Fibroblast of gingiva (primary cell): Measurements from ENCODE around the gene BIN1.

Experiments
- DNase-seq: peaks from one replicate; pipeline ENCODE4 v3.0.0-alpha.2; 2011; ENCODE audit warnings: low read depth

Gene BIN1

DNA sequence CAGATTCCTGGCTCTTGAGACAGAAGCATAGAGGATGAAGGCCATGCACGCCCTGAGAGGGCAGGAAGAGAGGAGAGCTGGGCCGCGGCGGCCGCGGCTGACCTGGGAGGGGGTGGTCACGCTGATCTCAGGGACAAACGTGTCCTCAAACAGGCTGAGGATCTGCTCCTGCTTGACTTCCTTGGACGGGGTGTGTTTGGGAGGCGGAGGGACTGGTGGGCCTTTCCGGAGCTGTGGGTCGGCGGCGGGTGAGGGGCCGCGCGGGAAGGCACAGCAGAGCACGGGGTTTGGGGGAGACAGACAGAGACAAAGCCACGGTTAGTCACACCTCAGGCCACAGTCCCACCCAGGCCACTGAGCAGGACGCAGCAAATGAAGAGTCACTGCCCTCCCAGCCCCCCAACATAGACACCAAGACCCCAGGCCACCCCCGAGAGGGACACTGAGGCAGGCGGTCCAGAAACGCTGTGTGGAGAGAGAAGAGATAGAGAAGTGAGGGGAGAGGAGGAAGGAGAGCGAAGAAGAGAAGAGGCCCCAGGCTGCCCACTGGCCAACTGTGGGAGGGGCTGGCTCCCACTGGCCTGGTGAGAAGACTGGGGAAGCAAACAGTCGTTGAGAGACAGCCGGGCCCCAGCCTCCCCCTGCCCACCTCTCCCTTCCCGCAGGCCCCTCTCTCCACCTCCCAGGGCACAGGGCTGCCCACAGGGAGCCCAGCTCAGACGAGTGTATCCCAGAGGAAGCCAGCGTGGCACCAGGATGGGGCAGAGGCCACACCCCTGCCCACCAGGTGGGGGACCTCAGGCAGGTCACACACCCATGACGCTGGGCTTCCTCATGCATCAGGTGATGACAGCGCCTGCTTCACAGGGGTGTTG, 49.3 kb downstream of the BIN1 start:
- DNase-seq, result no peak

DNA sequence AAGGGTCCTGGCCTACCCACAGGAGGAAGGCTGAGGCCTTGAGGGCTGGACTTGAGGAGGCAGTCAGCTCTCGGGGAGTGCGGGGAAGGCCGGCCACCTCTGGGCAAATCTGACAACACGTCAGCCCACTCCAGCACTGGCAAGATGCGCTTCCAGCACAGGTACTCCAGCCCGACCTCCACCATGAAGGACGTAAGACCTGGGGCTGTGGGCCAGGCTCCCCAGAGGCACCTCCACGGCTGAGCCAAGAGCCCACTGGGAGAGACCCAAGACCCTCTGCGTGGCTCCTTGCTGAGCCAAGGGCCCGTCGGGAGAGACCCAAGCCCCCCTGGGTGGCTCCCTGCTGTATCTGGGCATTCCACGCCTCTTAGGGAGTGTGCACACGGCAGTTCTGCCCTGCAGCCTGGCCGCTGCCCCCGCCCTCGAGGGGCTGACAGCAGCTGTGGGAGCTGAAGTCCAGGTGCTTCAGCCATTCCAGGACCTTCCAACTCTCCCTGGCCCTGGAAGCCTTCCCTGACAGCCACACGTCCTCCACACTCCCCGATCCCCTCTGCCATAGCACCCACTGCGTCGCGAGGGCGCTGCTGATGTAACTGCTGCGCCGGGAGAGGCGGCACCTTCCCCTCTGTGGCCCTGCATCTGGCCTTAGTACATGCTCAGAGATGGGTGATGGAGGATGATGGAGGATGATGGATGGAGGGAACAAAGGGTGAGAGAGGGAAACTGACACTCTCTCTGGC, 50.2 kb downstream of the BIN1 start:
- no peak for DNase-seq

DNA sequence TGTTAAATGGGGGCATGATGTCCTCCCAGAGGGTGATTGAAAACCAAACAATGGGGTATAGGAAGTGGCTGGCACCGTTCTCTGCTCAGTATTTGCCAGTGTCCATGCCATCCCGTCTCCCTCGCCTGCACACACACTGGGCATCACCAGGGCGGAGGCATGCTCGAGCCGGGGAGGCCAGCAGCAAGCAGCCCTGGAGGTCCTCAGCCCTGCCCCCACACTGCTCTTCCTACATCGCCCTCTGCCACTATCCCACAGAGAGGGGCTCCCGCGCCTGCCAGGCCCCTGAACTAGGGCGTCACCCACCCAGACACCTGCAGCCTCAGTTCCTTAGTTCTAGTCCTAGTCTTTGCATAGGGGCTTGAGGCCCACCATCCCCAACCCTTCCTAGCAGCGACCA, 50.9 kb downstream of the BIN1 start:
- no peak for DNase-seq

DNA sequence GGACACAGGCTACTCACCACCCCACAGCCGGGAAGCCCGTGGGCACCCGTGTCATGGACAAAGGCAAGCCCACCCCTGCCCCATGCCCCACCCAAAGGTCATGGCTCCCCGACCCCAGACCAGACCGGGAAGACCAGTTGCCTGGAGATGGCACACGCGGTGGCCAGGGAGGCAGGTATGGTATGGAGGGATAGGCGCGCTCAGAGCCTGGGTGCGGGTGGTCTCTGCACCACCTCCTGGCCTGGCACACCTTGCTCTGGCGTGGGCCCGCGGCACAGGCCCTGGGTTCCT, 51.2 kb downstream of the BIN1 start:
- no peak for DNase-seq

DNA sequence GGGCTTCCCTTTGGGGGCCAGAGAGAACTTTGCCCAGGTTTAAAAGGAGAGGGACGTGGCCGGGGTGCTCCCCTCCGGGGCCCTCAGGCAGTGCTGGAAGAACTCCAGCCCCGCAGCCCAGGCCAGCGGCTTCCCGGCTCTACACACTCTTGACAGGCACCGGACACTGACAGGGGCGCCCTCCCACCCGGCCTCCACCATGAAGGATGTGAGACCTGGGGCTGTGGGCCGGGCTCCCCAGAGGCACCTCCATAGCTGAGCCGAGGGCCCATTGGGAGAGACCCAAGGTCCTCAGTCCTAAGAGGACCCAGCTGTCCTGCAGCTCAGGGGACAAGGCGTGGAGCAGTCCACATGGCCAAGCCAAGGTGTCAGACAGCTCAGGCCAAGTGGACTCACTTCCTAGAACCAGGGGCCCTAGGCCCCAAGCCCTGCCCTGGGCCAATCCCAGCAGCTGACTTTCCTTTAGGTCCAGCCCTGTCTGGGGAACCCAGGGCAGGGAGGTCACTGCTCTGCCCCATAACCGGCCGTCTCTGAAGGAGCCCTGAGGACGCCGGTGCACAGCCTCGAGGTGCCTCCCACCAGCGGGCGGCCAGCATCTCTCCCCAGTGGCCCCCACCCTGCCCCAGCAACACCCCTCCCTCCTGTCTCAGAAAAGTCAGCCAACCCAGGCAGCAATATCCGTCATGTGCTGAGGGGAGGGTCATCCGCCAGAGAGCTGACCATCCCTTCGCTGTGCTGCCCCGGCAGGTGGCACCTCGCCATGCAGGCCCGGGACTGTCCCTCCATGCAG, 51.8 kb downstream of the BIN1 start:
- DNase-seq, result no peak

DNA sequence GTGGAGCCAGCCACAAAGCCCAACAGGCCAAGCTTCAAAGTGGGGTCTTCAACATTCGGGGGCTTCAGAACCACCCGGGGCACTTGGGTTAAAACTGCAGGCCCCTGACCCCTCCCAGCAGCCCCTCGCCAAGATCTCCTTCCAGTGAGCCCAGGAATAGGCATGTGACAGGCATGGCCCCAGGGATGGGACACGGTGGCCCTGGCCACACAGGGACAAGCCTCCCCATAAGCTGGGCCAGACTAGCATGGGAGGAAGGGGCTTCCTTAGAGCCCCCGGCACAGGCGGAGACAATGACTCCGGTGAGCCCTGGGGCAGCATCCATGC, 52.4 kb downstream of the BIN1 start:
- no peak for DNase-seq

DNA sequence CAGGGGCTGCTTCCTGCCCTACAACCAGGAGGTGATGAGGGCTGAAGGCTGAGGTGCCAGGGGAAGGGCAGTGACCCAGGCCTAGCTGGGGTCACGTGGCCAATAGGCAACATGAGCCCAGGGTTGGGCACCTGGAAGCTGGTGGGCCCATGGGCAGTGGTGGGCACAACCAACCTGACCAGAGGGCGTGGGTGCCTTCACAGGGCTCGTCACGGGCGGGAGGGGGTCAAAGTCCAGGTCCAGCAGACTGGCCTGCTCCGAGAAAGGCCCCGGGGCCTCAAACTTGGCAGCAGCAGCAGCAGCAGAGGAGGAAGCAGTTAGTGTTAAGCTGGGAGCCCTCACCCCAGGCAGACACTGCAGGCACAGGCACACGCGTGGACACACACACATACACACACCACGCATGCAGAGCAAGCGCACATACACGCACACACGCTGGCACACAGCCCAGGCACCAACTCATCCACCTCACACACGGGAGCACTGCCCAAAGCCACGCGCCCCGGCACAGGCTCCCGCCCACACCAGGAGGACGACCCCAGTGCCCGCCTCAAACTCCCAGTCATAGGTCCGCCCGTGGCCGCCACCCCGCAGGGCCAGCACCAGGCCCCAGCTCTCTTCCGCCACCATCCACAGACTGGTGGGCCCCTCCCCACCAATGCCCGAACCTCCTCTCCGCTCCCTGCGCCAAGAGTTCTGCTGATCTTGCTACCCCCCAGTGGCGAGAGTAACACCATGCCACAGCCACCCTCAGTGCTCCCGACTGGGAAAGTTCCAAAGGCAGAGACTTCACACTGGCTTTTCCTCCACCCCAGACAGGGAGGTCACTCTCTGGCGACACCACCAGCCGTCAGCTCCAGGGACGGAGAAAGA, 53.0 kb downstream of the BIN1 start:
- peak; percentile 22 for DNase-seq

DNA sequence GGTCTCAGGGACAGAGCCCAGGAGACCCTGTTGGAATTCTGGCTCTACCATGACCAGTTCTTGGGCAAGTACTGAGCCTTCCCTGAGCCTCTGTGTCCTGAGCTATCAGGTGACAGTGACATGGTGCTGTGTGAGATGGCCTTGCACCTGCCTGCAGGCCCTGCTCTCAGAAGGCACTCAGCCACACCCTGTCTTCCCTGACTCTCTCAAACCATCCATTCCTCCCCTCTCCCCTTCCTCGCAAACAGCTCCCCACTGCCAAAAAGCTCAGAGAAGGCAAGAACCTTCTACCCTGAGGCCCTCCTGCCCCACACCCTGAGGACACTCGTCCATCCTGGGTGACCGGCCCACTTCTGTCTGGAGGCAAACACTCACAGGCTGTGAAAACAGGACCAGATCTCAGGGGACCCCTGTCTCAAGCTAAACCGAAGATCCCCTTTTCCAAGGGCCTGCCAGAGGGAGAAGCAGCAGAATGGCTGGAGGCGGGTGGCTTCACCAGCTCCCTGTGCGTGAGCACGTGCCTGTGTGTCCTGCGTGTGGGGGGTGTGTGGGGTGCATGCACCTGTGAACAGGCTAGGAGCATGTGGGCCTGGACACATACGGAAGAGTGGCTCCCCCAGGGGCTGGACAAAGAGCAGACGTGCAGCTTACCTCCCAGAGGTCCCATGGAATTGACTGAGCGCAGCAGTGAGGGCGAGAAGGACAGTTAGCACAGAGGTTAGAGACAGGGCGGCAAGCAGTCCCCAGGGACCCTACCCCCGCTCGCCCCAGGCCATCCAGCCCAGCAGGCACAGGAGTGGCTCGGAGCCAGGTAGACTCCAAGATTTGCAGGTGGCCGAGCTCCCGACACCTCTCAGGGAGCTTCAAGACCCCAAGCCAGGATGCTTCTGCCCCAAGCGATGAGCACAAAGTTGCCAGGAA, 53.9 kb downstream of the BIN1 start:
- no peak for DNase-seq

DNA sequence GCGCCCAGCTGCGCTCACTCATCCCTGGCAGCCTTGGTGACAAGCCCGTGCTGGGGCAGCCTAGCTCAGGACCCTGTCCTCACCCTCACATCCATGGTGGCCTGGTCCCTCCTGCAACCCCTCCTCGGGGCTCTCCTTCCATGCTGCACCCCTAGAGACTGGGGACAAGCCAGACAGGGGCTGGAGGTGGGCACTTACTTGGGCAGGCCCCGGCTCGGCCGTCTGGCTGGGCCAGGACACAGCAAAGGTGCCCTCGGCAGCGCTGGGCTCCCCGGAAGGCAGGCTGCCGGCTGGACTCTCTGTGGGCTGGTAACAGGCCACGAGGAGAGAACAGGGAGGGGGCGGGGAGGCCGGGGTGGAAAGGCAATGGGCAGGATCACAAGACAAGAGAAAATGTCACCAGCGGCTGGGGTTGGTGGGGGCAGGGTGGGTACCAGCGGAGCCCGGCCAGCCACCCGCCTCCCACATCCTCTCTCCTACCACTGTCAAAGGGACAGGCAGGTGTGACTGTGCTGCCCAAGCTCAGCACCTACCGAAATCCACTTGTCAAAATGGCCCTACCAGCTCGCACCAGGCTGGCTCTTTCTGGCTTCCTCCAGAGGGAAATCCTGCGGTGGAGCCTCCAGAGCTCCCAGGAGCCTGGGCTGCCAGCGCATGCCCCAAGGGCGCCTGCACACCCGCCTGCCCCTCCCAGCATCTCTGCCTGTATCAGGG, 54.7 kb downstream of the BIN1 start:
- DNase-seq, result no peak

DNA sequence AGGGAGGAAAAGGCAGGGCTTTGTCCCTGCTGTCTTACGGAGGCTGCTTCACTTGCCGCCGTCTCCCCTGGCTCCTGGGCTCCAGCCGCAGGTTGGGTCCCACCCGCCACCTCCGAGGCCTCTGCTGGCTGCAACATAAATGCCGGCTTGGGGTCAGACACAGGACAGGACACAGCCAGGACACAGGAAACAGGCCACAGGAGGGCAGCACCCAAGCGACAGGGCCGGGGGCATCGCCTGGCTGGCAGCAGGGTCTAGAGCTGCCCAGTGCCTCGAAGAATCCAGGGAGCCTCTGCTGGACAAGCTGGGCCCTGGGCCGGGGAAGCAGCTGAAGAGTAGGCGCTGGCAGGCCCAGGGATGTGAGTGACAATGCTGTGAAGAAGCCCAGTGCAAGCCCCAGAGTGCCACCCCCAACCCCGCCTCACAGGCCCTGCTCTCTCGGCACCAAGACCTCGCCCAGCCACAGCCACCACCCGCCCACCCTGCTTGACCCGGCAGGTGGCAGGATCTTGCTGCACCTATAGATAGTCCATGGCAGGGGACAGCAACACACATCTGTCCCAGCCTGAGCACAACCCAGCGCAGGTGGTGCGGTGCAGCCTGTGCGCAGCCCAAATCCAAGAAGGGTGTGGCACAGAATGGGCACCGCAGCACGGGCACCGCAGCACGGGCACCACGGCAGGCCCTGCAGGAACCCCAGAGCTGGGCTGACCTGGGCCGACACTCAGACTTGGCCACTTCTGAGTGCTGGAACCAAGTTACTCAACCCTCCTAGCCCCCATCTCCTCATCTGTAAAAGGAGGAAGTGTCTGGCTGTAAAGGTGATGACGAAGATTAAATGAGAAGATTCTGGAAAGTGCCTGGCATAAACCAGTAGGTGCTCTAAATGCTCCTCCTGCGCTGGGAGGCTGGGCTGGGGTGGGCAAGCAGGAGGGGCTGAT, 55.6 kb downstream of the BIN1 start:
- no peak for DNase-seq

DNA sequence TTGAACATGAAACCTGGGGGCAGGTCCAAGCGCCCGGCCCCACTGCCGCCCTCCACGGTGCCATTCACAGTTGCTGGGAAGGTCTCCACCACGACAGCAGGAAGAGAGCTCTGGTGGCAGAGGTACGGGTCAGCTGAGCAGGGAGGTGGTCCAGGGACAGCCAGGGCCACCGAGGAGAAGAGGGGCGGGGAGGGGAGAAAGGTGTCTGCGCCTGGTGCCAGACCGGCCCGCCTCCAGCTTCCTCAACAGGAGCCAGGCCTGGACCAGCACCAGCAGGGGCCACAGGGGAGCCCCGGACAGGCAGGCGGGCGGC, 56.2 kb downstream of the BIN1 start:
- DNase-seq, result no peak

DNA sequence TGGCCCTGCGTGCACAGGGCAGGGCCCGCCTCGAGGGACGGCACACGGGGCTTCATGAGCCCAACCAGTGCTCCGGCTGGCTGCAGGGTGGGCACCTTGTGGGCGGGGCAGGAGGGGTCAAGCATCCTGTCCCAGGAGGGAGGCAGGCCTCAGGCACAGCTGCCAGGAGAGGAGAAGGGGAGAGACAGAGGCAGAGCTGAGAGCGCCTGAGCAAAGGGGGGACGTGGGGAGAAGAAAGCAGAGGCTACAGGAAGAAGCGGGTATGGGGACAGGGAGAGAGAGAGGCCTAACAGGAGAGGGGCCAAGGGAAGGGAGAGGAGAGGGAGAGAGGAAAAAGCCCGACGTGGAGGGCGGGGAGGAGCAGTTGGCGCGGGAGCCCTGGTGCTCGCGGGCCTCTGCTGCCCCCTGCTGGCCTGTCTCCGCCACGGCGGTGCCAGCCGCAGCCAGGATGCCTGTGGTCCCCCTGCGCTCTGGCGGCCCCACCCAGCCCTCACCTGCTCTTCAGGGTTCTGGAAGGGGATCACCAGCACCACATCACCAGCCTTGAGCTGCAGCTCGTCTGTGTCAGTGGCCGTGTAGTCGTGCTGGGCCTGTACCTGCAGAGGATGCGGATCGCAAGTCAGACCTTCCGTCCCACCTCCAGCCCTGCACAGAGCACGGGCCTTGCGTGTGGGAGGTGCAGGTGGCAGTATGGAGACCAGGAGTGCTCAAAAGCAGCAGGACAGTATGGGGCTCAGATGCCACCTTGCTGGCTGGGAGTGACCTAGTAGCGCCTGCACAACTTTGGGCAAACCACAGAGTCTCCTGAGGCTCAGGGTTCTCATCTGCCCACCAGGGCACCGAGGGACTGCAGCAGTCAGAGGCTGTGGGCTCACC, 56.8 kb downstream of the BIN1 start:
- DNase-seq, result peak; percentile 39

DNA sequence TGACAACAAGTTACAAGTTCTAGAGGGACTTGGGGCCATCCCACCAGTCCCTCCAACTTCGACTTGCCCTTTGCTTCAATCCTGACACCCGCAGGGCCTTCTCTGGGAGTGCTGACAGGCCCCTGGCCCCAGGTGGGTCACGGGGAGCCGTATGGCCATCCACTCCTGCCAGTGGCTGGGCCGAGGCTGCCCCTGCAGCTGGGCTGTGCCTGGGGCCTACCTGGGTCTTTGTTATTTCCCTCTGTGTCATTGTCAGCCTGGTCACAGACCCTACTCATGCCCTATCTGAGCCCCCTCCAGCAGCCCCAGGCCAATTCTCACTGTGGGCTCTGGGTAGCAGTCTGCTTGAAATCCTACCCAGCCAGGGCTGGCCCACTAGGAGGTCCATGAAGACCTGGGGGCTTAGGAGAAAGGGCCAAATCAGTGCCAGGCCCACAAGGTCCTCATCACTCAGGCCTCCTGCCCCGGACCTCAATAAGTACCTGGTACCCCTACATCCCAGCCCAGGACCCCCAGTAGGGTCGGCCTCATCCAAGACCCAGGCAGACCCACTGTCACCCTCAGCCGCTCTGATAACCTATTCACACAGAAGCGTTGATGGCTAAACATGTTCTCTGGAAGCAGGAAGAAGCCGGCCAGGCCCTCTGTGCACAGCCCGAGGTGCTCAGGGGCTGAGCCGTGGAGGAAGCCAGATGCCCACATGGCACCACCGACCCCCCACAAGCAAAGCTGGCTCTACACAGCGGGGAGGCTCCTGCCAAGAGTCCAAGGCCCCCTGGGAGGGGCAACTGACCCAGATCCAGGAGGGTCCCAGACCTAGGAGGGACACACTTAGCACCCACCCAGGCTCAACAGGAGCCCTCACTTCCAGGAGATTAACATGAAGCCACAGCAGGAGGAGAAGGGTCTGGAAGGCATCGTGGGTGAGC, 57.7 kb downstream of the BIN1 start:
- DNase-seq, result no peak

DNA sequence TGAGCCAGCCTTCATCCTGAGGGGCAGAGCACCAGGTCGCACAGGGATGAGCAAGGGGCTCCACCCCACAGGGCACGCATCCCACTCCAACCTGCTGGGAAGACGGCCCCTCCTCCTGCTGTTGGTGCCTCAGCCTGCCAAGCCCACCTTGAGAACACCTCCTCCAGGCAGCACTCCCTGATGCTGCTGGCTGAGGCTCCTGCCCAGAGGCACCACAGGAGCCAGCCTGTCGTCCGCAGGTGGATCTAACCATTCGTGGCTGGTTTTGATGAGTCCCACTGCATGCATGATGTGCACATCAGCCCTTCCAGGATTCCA, 58.4 kb downstream of the BIN1 start:
- no peak for DNase-seq

DNA sequence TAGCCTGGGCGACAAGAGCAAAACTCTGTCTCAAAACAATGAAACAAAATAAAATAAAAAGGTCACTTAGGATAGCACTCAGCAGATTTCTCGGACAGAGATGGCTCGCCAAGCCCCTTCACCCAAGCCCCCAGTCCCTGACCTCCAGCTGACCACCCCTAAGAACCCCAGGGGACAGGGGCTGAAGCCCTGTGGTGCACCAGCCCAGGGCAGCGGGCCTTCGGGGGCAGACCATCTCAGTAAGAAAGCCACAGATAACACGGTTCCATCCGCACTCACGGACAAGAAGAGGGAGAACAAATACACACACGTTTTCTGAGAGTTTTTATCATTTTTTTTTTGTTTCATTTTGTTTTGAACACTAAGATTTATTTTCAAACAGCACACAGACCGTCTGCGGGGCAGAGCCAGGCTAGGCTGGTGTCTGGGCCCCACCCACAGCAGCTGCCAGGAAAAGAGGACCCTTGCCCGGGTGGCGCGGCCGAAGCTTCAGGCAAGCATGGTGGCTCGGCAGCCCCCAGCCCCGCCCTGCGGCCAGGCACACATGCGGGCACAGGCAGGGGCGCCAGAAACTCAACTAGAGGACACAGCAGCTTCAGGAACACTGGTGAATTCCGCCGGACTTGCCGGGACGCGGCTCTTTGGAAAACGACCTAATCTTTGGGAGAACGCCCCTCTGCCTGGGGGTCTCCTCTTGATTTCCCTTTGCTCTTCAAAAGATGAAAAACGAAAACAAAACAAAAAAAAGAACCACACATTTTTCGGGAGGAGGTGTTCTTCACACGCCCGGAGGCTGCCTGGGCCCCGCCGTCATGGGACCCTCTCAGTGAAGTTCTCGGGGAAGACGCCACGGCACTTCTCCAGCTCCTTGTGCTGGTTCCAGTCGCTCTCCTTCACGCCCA, 59.0 kb downstream of the BIN1 start:
- DNase-seq, result no peak

DNA sequence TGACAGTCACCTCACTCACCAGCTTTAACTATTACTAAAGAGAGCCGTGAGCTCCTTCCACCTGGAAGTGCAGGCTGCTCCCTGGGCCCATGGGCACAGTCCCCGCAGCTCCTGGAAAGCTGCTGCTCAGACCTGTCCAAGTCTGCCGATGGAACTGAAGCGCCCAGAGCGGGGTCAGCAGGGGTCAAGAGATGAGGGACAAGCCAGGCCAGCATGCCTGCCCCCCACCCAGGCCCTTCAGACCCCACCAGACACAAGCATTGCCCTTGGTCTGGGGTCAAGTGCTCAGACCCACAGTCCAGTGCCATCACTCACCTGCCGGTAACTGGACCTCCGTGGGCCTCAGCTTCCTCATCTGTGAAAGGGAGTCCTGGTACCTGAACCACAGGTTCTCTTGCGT, 59.9 kb downstream of the BIN1 start:
- DNase-seq, result no peak
